SK-N-SH (cell line): ENCODE measurements around the gene NBEA.

ENCODE experiments used
- GABPA ChIP-seq: IDR thresholded peaks from 2 replicates; pipeline ENCODE4 v1.4.0; 2012; ENCODE audit warnings: low read depth, mild to moderate bottlenecking
- POLR2AphosphoS5 ChIP-seq: IDR thresholded peaks from 2 replicates; pipeline ENCODE4 v1.6.1; 2012; ENCODE audit warnings: low read depth, low read length
- SIN3A ChIP-seq: IDR thresholded peaks from 2 replicates; pipeline ENCODE4 v1.6.1; 2012; ENCODE audit warnings: low read depth, mild to moderate bottlenecking, low read length, moderate library complexity, borderline replicate concordance
- USF1 ChIP-seq: IDR thresholded peaks from 2 replicates; pipeline ENCODE4 v1.4.0; 2012; ENCODE audit warnings: low read depth, borderline replicate concordance
- YY1 ChIP-seq: IDR thresholded peaks from 2 replicates; pipeline ENCODE4 v1.4.0; 2012; ENCODE audit warnings: low read depth, mild to moderate bottlenecking
- TF ChIP-seq, protein P1 (sequence below): fragments of 200-600 bp; sonication (generic); IDR thresholded peaks from 2 replicates; pipeline ENCODE4 v1.6.1; 2017; ENCODE audit warnings: antibody characterized with exemption, mild to moderate bottlenecking, moderate library complexity
- TF ChIP-seq, protein P2 (sequence below): IDR thresholded peaks from 2 replicates; pipeline ENCODE4 v1.4.0; 2012; ENCODE audit warnings: low read depth, borderline replicate concordance
- TF ChIP-seq, protein P3 (sequence below): IDR thresholded peaks from 2 replicates; pipeline ENCODE4 v1.4.0; 2012; ENCODE audit warnings: low read depth

DNA sequence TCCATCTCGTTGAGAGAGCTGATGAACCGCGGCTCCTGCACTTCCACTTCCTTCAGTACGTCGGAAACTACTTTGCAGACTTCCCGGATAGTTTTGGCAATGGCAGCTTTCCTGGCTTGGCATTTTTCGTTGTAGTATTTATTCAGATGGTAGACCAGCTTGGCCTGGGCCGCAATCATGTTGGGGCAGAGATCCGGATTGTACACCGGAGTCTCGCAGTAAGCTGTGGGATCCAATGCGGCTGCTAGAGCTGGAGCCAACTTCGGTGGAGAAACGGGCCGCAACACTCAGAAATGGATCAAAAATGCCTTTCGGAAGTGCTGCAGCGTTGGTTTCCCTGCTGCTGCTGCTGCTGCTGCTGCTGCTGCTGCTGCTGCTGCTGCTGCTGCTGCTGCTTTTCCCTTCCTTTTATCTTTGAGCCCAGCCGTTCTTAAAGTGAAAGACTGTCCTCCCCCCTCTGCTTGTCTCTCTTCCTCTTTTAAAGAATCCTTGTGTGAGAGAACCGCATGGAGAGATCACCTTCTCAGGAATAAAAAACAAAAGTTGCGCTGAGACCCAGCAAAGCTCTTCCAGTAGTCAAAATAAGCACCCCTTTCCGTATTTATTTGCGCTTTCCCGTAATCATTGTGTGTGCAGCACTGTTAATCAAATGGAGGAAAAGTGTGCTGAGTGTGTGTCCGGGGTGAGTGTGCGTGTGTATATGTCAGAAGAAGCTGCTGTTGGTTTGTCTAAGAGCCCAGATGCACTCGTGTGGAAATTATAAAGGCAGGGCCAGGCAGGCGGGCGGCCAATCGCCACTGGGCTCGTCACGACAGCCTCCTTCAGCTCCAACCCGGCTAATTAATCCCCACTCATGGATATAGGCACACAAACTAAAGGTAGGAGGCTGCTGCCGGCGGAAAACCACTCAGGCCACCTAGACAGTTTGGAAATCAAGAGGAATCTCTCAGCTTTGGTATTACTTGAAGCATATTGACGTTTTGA lies 534.2 kb downstream of the NBEA start, which contains the start of gene MAB21L1:
- TF ChIP-seq, protein P1, sequence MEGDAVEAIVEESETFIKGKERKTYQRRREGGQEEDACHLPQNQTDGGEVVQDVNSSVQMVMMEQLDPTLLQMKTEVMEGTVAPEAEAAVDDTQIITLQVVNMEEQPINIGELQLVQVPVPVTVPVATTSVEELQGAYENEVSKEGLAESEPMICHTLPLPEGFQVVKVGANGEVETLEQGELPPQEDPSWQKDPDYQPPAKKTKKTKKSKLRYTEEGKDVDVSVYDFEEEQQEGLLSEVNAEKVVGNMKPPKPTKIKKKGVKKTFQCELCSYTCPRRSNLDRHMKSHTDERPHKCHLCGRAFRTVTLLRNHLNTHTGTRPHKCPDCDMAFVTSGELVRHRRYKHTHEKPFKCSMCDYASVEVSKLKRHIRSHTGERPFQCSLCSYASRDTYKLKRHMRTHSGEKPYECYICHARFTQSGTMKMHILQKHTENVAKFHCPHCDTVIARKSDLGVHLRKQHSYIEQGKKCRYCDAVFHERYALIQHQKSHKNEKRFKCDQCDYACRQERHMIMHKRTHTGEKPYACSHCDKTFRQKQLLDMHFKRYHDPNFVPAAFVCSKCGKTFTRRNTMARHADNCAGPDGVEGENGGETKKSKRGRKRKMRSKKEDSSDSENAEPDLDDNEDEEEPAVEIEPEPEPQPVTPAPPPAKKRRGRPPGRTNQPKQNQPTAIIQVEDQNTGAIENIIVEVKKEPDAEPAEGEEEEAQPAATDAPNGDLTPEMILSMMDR, result no peak
- peak; percentile 99 for TF ChIP-seq POLR2AphosphoS5
- TF ChIP-seq SIN3A, result peak; percentile 91
- TF ChIP-seq USF1, result no peak
- TF ChIP-seq, protein P2, sequence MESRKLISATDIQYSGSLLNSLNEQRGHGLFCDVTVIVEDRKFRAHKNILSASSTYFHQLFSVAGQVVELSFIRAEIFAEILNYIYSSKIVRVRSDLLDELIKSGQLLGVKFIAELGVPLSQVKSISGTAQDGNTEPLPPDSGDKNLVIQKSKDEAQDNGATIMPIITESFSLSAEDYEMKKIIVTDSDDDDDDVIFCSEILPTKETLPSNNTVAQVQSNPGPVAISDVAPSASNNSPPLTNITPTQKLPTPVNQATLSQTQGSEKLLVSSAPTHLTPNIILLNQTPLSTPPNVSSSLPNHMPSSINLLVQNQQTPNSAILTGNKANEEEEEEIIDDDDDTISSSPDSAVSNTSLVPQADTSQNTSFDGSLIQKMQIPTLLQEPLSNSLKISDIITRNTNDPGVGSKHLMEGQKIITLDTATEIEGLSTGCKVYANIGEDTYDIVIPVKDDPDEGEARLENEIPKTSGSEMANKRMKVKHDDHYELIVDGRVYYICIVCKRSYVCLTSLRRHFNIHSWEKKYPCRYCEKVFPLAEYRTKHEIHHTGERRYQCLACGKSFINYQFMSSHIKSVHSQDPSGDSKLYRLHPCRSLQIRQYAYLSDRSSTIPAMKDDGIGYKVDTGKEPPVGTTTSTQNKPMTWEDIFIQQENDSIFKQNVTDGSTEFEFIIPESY, result no peak
- TF ChIP-seq, protein P3, sequence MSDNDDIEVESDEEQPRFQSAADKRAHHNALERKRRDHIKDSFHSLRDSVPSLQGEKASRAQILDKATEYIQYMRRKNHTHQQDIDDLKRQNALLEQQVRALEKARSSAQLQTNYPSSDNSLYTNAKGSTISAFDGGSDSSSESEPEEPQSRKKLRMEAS, result peak; percentile 64
- TF ChIP-seq YY1, result no peak; the same call in 1 of the 2 replicates
- no peak for TF ChIP-seq GABPA
